Thoracic aorta (tissue), 2 donors: Measurements from ENCODE around the gene HECTD1. TPM values are rescaled to one million over a fixed set of nuclear protein-coding genes. Genes with fewer than 3 reads are reported as not detected.

Experiments
- ATAC-seq: fragments of 150-250 bp; one replicate; pipeline ENCODE4 v1.8.0; 2017; ENCODE audit warnings: low read depth; ENCODE audit not compliant: insufficient number of reproducible peaks, low FRiP score
- DNase-seq: peaks from one replicate; pipeline ENCODE4 v3.0.0-alpha.2; 2020; ENCODE audit warnings: low spot score
- H3K27ac ChIP-seq, 2 donors: fragments of 200-600 bp; sonication (generic); 1 replicate in 1 of 2; 2 replicates in 1 of 2; pipeline ENCODE4 v1.5.1; 2016; ENCODE audit warnings: mild to moderate bottlenecking in 2 of 2, moderate library complexity in 2 of 2
- H3K27me3 ChIP-seq: fragments of 200-600 bp; sonication (generic); replicated peaks from 2 replicates; pipeline ENCODE4 v1.6.0; 2016; ENCODE audit warnings: mild to moderate bottlenecking; ENCODE audit not compliant: insufficient read depth
- H3K36me3 ChIP-seq: fragments of 200-600 bp; sonication (generic); one replicate; pipeline ENCODE4 v1.5.1; 2016
- H3K4me1 ChIP-seq, 2 donors: fragments of 200-600 bp; sonication (generic); 1 replicate in 1 of 2; 2 replicates in 1 of 2; pipeline versions ENCODE4 v1.5.1 to v1.6.0; 2016; ENCODE audit warnings: low read depth in 2 of 2, mild to moderate bottlenecking in 1 of 2; ENCODE audit not compliant: control insufficient read depth in 1 of 2
- H3K4me3 ChIP-seq: fragments of 200-600 bp; sonication (generic); 2 replicates; pipeline ENCODE4 v1.5.1; 2016; ENCODE audit warnings: mild to moderate bottlenecking
- H3K9me3 ChIP-seq: fragments of 200-600 bp; sonication (generic); 2 replicates; pipeline ENCODE4 v1.5.1; 2016
- total RNA-seq, 2 donors: library from RNA; depleted of rRNA; stranded (reverse); fragments of >200 nt; gene quantifications; one replicate each; pipeline versions ENCODE4 v1.1.0 to v1.2.3, GENCODE V29; 2016
- TF ChIP-seq, protein P1 (sequence below): fragments of 200-600 bp; sonication (generic); IDR thresholded peaks from one replicate; pipeline ENCODE4 v1.5.1; 2019; ENCODE audit warnings: antibody characterized with exemption

Gene HECTD1
- total RNA-seq, 2 donors from 2014 or later = 82.6 to 185 TPM

DNA sequence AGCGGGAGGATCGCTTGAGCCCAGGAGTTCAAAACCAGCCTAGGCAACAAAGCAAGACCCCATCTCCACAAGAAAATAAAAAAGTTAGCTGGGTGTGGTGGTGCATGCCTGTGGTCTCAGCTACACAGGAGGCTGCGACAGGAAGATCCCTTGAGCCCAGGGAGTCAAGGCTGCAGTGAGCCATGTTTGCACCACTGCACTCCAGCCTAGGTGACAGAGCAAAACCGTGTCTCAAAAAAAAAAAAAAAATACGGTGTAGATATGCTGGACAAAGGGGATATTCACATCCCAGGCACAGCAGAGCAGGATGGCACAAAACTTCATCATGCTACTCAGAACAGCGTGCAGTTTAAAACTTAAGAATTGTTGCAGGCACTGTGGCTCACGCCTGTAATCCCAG lies 156.6 kb downstream of the HECTD1 start:
- no peaks in the 10 kb centered on the region for H3K9me3 ChIP-seq
- ATAC-seq (no peak), DNase-seq (no peak)
- H3K36me3 ChIP-seq = no peaks in the 10 kb centered on the region
- H3K4me3 ChIP-seq = no peak overlapping the region
- TF ChIP-seq, protein P1, sequence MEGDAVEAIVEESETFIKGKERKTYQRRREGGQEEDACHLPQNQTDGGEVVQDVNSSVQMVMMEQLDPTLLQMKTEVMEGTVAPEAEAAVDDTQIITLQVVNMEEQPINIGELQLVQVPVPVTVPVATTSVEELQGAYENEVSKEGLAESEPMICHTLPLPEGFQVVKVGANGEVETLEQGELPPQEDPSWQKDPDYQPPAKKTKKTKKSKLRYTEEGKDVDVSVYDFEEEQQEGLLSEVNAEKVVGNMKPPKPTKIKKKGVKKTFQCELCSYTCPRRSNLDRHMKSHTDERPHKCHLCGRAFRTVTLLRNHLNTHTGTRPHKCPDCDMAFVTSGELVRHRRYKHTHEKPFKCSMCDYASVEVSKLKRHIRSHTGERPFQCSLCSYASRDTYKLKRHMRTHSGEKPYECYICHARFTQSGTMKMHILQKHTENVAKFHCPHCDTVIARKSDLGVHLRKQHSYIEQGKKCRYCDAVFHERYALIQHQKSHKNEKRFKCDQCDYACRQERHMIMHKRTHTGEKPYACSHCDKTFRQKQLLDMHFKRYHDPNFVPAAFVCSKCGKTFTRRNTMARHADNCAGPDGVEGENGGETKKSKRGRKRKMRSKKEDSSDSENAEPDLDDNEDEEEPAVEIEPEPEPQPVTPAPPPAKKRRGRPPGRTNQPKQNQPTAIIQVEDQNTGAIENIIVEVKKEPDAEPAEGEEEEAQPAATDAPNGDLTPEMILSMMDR = no peak
- H3K4me1 ChIP-seq = peaks cover 0 to 10% of the 10 kb centered on the region in 2 donors
- no peak overlapping the region for H3K27ac ChIP-seq
- no peaks in the 10 kb centered on the region for H3K27me3 ChIP-seq

Other genes with a start within 250 kb of the HECTD1 start
- 10 to 100 TPM in 1 of 2 donors, 1 to 10 TPM in 1; 6.0 to 14.9 TPM for gene AP4S1, start 182.1 kb downstream of the HECTD1 start, total RNA-seq
- gene STRN3, start 181.4 kb downstream of the HECTD1 start, total RNA-seq = 10 to 100 TPM; 39.5 to 41.2 TPM
- gene HEATR5A, start 212.8 kb upstream of the HECTD1 start, total RNA-seq = 10 to 100 TPM; 39.1 to 43.6 TPM
- 10 to 100 TPM; 28.9 to 56.5 TPM for gene DTD2, start 249.7 kb upstream of the HECTD1 start, total RNA-seq